ENCODE data around the gene DPY19L1.
"Not testable (repeated sequence)": the region's sequence is repeated elsewhere in the genome, so short reads cannot be mapped to it uniquely, and the experiment has no call there.

Gene DPY19L1

GRCh38 chr7:34912236-34912635 lies 125.0 kb downstream of the DPY19L1 start:
- DNase-seq: no peak

DNA sequence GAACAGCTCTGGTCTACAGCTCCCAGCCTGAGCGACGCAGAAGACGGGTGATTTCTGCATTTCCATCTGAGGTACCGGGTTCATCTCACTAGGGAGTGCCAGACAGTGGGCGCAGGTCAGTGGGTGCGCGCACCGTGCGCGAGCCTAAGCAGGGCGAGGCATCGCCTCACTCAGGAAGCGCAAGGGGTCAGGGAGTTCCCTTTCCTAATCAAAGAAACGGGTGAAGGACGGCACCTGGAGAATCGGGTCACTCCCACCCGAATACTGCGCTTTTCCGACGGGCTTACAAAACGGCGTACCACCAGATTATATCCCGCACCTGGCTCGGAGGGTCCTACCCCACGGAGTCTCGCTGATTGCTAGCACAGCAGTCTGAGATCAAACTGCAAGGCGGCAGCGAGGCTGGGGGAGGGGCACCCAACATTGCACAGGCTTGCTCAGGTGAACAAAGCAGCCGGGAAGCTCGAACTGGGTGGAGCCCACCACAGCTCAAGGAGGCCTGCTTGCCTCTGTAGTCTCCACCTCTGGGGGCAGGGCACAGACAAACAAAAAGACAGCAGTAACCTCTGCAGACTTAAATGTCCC lies 130.9 kb downstream of the DPY19L1 start:
- not testable (repeated sequence) for DNase-seq

GRCh38 chr7:34904987-34905386 lies 132.3 kb downstream of the DPY19L1 start:
- no peak for DNase-seq

GRCh38 chr7:34903921-34904320 lies 133.4 kb downstream of the DPY19L1 start:
- not testable (repeated sequence) for DNase-seq

GRCh38 chr7:34902182-34902581 lies 135.1 kb downstream of the DPY19L1 start:
- no peak for DNase-seq

- peak; percentile 18 for DNase-seq
These were observed 136.3 kb downstream of the DPY19L1 start for GRCh38 chr7:34900891-34901513.

DNA sequence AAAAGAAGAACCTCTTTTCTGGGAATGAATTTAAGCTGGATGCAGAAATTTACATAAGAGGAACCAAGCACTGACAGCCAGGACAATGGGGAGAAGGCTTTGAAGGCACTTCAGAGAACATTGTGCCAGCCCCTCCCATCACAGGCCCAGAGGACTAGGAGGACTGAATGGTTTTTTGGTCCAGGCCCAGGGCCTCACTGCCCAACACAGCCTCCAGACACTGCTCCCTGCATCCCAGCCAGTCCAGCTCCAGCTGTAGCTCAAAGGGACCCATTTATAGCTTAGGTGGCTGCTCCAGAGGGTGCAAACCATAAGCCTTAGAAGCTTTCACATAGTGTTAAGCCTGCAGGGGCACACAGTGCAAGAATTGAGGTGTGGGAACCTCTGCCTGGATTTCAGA lies 142.1 kb downstream of the DPY19L1 start:
- no peak for DNase-seq

DNA sequence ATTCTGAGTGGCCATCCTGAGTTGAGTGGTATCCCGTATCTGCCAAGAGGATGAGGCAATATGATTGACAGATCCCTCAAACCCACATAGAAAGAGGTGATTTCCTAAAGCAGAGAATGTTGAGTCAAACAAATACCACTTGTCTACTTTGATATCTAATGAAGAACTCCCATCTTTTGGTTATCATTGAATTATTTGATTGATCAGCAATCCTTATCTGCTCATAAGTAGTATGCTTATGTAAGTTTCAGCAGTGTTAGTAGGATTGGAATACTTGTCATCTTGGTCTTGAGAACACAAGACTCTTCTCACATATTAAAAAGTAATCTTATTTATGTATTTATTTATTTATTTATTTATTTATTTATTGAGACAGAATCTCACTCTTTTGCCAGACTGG lies 147.3 kb downstream of the DPY19L1 start:
- no peak for DNase-seq

DNA sequence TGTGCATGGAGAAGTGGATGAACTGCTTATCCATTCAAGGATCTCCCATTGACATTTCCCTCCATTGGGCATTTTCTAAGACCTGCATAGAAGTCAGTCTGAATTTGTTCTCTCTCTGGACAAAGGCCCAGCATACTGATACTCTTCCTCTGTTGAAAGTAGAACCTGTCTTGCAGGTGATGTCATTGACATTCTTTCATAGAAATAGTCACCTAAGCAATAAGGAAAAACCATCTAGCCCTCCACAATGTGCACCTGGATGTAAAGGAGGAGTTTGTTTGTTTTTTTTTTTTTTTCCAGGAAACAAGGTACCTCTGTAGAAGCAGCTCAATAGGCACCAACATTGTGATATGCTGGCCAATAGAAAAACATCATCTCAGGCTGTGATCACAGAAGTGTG lies 150.4 kb downstream of the DPY19L1 start:
- no peak for DNase-seq

DNA sequence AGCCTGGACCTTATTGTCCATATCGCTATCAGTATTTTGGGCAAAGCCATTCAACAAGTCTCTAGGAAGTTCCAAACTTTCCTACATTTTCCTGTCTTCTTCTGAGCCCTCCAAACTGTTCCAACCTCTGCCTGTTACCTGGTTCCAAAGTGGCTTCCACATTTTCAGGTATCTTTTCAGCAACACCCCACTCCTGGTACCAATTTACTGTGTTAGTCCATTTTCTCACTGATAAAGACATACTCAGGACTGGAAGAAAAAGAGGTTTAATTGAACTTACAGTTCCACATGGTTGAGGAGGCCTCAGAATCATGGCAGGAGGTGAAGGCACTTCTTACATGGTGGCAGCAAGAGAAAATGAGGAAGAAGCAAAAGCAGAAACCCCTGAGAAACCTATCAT lies 153.4 kb downstream of the DPY19L1 start:
- DNase-seq: not testable (repeated sequence)

DNA sequence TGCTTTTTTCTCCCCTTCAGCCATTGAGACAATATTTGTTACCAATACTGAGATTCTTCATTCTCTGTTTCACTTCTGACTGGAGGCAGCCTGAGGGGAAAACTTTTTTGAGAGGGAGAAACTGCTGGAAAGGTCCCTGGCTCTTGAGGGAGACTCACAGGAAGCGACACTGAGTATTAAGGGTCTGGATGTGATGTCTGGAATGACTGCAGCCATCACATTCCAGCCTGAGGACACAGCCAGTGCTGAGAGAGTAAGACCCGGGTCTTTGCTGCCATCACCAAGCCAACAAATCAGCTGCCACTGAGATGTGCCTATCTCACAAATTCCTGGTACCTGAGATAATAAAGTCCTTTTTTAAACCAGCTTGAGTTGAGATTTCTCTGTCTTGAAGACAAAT lies 157.4 kb downstream of the DPY19L1 start:
- no peak for DNase-seq

DNA sequence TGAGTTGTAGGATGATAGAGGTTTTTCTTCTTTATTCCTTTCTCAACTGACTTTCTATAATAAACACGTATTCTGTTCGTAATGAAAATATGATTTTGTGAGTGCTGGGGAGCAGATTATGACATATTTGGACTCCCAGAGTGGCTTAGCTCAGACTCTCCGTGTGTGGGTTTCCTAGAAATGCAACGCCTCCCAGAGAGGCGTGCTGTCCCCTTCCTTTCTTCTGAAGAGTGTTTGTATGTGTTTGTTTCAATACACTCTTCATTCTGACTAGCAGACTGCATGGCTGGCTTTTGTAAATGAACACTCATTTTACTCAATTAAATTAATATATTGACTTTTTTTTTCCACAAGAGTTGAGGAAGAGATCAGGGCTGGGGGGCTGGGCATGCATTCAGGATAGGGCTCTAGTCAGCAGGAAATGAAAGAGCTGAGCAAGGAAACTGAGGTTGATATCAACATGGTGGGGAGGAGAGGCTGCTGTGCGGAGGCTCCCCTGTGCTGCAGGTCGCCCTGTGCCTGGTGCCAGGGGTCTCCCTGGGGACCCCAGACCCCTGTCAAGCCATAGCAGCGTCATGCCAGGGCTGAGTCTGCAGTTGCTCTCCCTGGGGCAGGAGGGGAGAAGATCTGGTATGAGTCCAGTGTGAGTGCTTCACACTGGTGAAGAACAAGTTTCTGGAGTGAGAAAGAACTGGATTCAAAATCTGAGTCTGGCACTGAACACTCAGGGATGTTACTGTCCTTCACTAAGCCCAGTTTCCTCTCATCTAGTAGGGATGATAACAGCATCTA lies 158.1 kb downstream of the DPY19L1 start:
- DNase-seq: not testable (repeated sequence)
